ENCODE results near the gene FBXO42. TPM values are rescaled to one million over a fixed set of nuclear protein-coding genes. Genes with fewer than 3 reads are reported as not detected.

Gene FBXO42
- total and polyA plus RNA-seq, 2 experiments from 2014 or later, result 6.0 to 20.7 TPM

DNA sequence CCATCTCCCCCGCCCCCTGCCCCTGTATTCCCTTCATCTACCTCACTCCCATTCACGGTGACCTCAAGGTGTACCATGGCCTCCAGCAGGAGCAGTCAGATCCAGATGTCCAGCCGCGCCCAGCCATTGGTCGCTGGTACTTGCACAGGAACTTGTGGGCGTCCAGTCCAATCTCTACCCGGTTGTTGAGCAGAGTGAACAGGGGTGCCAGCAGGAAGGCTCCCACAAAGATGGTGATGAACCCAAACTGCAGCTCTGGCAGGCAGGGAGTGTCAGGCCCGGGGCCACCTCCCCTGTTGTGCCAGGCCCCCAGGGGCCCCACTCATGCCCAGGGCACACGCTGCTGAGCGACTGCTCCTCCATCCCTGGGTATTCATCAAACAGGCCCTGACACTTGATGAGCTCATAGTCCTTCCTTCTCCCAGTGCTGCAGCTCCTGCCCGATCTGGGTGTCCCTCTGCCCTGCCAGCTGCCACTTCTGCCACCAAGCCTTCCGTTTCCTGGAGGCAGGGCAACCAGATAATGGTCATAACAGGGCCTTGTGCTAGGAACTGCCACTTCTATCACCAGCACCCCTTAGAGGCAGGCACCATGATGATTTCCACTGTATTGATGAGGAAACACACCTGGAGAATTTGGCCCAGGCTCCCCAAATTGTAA is 134.1 kb downstream of the FBXO42 start:
- Histone ChIP-seq H3K4me3 (peak overlapping the region; percentile 73), H4K20me1 (replicated peaks; ENCODE audit: insufficient read depth) (no peaks in the 10 kb centered on the region), H3K27ac (ENCODE audit: low read depth) (no peak overlapping the region), H3K36me3 (ENCODE audit: insufficient read depth) (no peaks in the 10 kb centered on the region), H2AFZ (peak overlapping the region; percentile 94), H3F3A (replicated peaks; ENCODE audit: low read depth) (peaks cover 4% of the 10 kb centered on the region; the same call in 1 of the 2 replicates), H3K4me2 (peak overlapping the region; percentile 94), H3K79me2 (replicated peaks; ENCODE audit: insufficient read depth) (no peaks in the 10 kb centered on the region), H3K27me3 (ENCODE audit: insufficient read depth) (peaks cover 8% of the 10 kb centered on the region), H3K9me2 (ENCODE audit: insufficient read depth) (no peaks in the 10 kb centered on the region), H3K4me1 (ENCODE audit: insufficient read depth) (peaks cover 16% of the 10 kb centered on the region)
- Mint-ChIP-seq H3K4me3 (peak overlapping the region; percentile 77), H3K27ac (no peak overlapping the region), H3K36me3 (ENCODE audit: low read depth) (no peaks in the 10 kb centered on the region), H3K9me3 (no peaks in the 10 kb centered on the region; the same call in 2 of the 3 replicates), H3K4me1 (peaks cover 8% of the 10 kb centered on the region), H3K27me3 (ENCODE audit: insufficient read depth, low read depth, poor library complexity) (peaks cover 21% of the 10 kb centered on the region)
- TF ChIP-seq JUNB (IDR thresholded peaks at IDR 0.05; ENCODE audit: unreplicated experiment) (no peak), EZH2phosphoT487 (IDR thresholded peaks at IDR 0.05; ENCODE audit: unreplicated experiment) (no peak), CREB1 (CRISPR knock-in tag; IDR thresholded peaks at IDR 0.05; ENCODE audit: low read depth) (no peak), ZNF114 (CRISPR knock-in tag; IDR thresholded peaks at IDR 0.05) (no peak), ZNF331 (CRISPR knock-in tag; IDR thresholded peaks at IDR 0.05; ENCODE audit: low read depth) (no peak), POLR2AphosphoS5 (IDR thresholded peaks at IDR 0.05; ENCODE audit: low read depth) (no peak), EZH2 (IDR thresholded peaks at IDR 0.05; ENCODE audit: low read depth, unreplicated experiment) (no peak), STAT1 (IDR thresholded peaks at IDR 0.05; ENCODE audit: unreplicated experiment) (no peak), NANOG (IDR thresholded peaks at IDR 0.05; ENCODE audit: borderline replicate concordance) (no peak)
- TF ChIP-seq, protein P1, sequence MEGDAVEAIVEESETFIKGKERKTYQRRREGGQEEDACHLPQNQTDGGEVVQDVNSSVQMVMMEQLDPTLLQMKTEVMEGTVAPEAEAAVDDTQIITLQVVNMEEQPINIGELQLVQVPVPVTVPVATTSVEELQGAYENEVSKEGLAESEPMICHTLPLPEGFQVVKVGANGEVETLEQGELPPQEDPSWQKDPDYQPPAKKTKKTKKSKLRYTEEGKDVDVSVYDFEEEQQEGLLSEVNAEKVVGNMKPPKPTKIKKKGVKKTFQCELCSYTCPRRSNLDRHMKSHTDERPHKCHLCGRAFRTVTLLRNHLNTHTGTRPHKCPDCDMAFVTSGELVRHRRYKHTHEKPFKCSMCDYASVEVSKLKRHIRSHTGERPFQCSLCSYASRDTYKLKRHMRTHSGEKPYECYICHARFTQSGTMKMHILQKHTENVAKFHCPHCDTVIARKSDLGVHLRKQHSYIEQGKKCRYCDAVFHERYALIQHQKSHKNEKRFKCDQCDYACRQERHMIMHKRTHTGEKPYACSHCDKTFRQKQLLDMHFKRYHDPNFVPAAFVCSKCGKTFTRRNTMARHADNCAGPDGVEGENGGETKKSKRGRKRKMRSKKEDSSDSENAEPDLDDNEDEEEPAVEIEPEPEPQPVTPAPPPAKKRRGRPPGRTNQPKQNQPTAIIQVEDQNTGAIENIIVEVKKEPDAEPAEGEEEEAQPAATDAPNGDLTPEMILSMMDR (conservative IDR thresholded peaks at IDR 0.05; ENCODE audit: low read depth in 2 of 2), result no peak
- TF ChIP-seq, protein P2, sequence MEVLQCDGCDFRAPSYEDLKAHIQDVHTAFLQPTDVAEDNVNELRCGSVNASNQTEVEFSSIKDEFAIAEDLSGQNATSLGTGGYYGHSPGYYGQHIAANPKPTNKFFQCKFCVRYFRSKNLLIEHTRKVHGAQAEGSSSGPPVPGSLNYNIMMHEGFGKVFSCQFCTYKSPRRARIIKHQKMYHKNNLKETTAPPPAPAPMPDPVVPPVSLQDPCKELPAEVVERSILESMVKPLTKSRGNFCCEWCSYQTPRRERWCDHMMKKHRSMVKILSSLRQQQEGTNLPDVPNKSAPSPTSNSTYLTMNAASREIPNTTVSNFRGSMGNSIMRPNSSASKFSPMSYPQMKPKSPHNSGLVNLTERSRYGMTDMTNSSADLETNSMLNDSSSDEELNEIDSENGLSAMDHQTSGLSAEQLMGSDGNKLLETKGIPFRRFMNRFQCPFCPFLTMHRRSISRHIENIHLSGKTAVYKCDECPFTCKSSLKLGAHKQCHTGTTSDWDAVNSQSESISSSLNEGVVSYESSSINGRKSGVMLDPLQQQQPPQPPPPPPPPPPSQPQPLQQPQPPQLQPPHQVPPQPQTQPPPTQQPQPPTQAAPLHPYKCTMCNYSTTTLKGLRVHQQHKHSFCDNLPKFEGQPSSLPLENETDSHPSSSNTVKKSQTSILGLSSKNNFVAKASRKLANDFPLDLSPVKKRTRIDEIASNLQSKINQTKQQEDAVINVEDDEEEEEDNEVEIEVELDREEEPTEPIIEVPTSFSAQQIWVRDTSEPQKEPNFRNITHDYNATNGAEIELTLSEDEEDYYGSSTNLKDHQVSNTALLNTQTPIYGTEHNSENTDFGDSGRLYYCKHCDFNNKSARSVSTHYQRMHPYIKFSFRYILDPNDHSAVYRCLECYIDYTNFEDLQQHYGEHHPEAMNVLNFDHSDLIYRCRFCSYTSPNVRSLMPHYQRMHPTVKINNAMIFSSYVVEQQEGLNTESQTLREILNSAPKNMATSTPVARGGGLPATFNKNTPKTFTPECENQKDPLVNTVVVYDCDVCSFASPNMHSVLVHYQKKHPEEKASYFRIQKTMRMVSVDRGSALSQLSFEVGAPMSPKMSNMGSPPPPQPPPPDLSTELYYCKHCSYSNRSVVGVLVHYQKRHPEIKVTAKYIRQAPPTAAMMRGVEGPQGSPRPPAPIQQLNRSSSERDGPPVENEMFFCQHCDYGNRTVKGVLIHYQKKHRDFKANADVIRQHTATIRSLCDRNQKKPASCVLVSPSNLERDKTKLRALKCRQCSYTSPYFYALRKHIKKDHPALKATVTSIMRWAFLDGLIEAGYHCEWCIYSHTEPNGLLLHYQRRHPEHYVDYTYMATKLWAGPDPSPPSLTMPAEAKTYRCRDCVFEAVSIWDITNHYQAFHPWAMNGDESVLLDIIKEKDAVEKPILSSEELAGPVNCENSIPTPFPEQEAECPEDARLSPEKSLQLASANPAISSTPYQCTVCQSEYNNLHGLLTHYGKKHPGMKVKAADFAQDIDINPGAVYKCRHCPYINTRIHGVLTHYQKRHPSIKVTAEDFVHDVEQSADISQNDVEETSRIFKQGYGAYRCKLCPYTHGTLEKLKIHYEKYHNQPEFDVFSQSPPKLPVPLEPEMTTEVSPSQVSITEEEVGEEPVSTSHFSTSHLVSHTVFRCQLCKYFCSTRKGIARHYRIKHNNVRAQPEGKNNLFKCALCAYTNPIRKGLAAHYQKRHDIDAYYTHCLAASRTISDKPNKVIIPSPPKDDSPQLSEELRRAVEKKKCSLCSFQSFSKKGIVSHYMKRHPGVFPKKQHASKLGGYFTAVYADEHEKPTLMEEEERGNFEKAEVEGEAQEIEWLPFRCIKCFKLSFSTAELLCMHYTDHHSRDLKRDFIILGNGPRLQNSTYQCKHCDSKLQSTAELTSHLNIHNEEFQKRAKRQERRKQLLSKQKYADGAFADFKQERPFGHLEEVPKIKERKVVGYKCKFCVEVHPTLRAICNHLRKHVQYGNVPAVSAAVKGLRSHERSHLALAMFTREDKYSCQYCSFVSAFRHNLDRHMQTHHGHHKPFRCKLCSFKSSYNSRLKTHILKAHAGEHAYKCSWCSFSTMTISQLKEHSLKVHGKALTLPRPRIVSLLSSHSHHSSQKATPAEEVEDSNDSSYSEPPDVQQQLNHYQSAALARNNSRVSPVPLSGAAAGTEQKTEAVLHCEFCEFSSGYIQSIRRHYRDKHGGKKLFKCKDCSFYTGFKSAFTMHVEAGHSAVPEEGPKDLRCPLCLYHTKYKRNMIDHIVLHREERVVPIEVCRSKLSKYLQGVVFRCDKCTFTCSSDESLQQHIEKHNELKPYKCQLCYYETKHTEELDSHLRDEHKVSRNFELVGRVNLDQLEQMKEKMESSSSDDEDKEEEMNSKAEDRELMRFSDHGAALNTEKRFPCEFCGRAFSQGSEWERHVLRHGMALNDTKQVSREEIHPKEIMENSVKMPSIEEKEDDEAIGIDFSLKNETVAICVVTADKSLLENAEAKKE (CRISPR knock-in tag; IDR thresholded peaks at IDR 0.05), result no peak
- TF ChIP-seq, protein P3, sequence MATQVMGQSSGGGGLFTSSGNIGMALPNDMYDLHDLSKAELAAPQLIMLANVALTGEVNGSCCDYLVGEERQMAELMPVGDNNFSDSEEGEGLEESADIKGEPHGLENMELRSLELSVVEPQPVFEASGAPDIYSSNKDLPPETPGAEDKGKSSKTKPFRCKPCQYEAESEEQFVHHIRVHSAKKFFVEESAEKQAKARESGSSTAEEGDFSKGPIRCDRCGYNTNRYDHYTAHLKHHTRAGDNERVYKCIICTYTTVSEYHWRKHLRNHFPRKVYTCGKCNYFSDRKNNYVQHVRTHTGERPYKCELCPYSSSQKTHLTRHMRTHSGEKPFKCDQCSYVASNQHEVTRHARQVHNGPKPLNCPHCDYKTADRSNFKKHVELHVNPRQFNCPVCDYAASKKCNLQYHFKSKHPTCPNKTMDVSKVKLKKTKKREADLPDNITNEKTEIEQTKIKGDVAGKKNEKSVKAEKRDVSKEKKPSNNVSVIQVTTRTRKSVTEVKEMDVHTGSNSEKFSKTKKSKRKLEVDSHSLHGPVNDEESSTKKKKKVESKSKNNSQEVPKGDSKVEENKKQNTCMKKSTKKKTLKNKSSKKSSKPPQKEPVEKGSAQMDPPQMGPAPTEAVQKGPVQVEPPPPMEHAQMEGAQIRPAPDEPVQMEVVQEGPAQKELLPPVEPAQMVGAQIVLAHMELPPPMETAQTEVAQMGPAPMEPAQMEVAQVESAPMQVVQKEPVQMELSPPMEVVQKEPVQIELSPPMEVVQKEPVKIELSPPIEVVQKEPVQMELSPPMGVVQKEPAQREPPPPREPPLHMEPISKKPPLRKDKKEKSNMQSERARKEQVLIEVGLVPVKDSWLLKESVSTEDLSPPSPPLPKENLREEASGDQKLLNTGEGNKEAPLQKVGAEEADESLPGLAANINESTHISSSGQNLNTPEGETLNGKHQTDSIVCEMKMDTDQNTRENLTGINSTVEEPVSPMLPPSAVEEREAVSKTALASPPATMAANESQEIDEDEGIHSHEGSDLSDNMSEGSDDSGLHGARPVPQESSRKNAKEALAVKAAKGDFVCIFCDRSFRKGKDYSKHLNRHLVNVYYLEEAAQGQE (IDR thresholded peaks at IDR 0.05; ENCODE audit: unreplicated experiment), result no peak
- TF ChIP-seq, protein P4, sequence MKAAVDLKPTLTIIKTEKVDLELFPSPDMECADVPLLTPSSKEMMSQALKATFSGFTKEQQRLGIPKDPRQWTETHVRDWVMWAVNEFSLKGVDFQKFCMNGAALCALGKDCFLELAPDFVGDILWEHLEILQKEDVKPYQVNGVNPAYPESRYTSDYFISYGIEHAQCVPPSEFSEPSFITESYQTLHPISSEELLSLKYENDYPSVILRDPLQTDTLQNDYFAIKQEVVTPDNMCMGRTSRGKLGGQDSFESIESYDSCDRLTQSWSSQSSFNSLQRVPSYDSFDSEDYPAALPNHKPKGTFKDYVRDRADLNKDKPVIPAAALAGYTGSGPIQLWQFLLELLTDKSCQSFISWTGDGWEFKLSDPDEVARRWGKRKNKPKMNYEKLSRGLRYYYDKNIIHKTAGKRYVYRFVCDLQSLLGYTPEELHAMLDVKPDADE (IDR thresholded peaks at IDR 0.05), result no peak
- no peak for ATAC-seq
- DNase-seq (ENCODE audit: low spot score), result no peak
